Panc1 (cell line): ENCODE measurements around the gene ALX4. TPM values are rescaled to one million over a fixed set of nuclear protein-coding genes. Genes with fewer than 3 reads are reported as not detected.

Experiments
- ATAC-seq: fragments of 200-7000 bp; cut with Tn5 transposase; 2 replicates; pipeline ENCODE4 v1.9.1; 2020; ENCODE audit warnings: mild to moderate bottlenecking, moderate library complexity
- Bru-seq: library from RNA; stranded (reverse); fragments of 400-500 nt; gene quantifications from one replicate; lab custom pipeline; 2021; lab: Mats Ljungman, UMichigan
- BruChase-seq, 2 experiments: library from RNA; stranded (reverse); fragments of 400-500 nt; gene quantifications; one replicate each; lab custom pipeline; 2021; lab: Mats Ljungman, UMichigan
- BruUV-seq: library from RNA; stranded (reverse); fragments of 400-500 nt; replicated peaks from 2 replicates; lab custom pipeline; 2021; lab: Mats Ljungman, UMichigan
- CTCF ChIA-PET: fragments of 300-600 bp; sonication (Branson Sonifier 250); formaldehyde crosslinking; loops from one replicate; lab custom pipeline; 2022; ENCODE audit warnings: antibody characterized with exemption; lab: Charles Lee
- POLR2A ChIA-PET: fragments of 300-600 bp; sonication (Branson Sonifier 250); formaldehyde crosslinking; loops from one replicate; lab custom pipeline; 2022; ENCODE audit warnings: antibody characterized with exemption; lab: Charles Lee
- DNase-seq: peaks from one replicate; pipeline ENCODE4 v3.0.0-alpha.2; 2010; ENCODE audit warnings: low read depth, low spot score
- H3K27ac ChIP-seq: 2 replicates; pipeline ENCODE4 v1.5.1; 2011; ENCODE audit warnings: mild to moderate bottlenecking, low read length, inconsistent platforms
- H3K27me3 ChIP-seq: fragments of 200-500 bp; sonication (Bioruptor generic); 2 replicates; pipeline ENCODE4 v1.6.0; 2014; ENCODE audit warnings: low read length, inconsistent platforms; ENCODE audit not compliant: control insufficient read depth, insufficient read depth
- H3K36me3 ChIP-seq: fragments of 200-500 bp; sonication (Bioruptor generic); 2 replicates; pipeline ENCODE4 v1.5.1; 2014; ENCODE audit warnings: inconsistent platforms, mild to moderate bottlenecking, low read length, moderate library complexity; ENCODE audit not compliant: control insufficient read depth, insufficient read depth
- H3K4me1 ChIP-seq: 2 replicates; pipeline ENCODE4 v1.5.1; 2011; ENCODE audit warnings: inconsistent platforms, mild to moderate bottlenecking, low read length, moderate library complexity; ENCODE audit not compliant: control insufficient read depth, insufficient read depth
- H3K4me3 ChIP-seq, 2 experiments: 2 replicates each; pipeline ENCODE4 v1.5.1; 2011 to 2012; ENCODE audit warnings: low read depth in 2 of 2, low read length in 2 of 2, mild to moderate bottlenecking in 2 of 2, inconsistent platforms in 1 of 2, moderate library complexity in 1 of 2
- H3K9me3 ChIP-seq: fragments of 200-500 bp; sonication (Bioruptor generic); 2 replicates; pipeline ENCODE4 v1.5.1; 2014; ENCODE audit warnings: low read depth, mild to moderate bottlenecking, inconsistent platforms, low read length, moderate library complexity; ENCODE audit not compliant: control insufficient read depth, insufficient read depth
- CTCF ChIP-seq: fragments of 450-650 bp; IDR thresholded peaks from 2 replicates; pipeline ENCODE4 v1.5.1; 2017; ENCODE audit warnings: mild to moderate bottlenecking
- POLR2AphosphoS5 ChIP-seq: IDR thresholded peaks from 2 replicates; pipeline ENCODE4 v1.6.1; 2012; ENCODE audit warnings: mild to moderate bottlenecking, low read depth, low read length, moderate library complexity
- SIN3A ChIP-seq: IDR thresholded peaks from 2 replicates; pipeline ENCODE4 v1.6.1; 2012; ENCODE audit warnings: low read depth, mild to moderate bottlenecking, low read length, moderate library complexity, borderline replicate concordance; ENCODE audit not compliant: insufficient read depth
- TCF7L2 ChIP-seq: IDR thresholded peaks from 2 replicates; pipeline ENCODE4 v1.6.1; 2011; ENCODE audit warnings: mild to moderate bottlenecking, low read depth, low read length, inconsistent platforms
- in situ Hi-C: cut with HindIII; loops from 2 replicates; pipeline ENCODE4 v1.10.0; 2016; ENCODE audit warnings: low sequenced_read_pairs, low pct_unique_long_range_greater_than_20kb
- intact Hi-C: fragments of 100-400 bp; cut with micrococcal nuclease; formaldehyde crosslinking; loops from one replicate; pipeline ENCODE4 v1.10.0; 2022; ENCODE audit not compliant: unreplicated experiment
- long read RNA-seq: library from polyadenylated mRNA; unstranded; transcript quantifications from one replicate; pipeline ENCODE4 v2.0.0, GENCODE V29; 2021; ENCODE audit not compliant: unreplicated experiment
- polyA plus RNA-seq: library from polyadenylated mRNA; unstranded; fragments of >200 nt; gene quantifications from one replicate; pipeline ENCODE4 v1.2.1, GENCODE V29; 2012; ENCODE audit warnings: missing spikeins; ENCODE audit not compliant: insufficient read length
- total RNA-seq: library from RNA; stranded (reverse); gene quantifications from one replicate; pipeline ENCODE4 v1.2.1, GENCODE V29; 2021; ENCODE audit not compliant: unreplicated experiment
- TF ChIP-seq, protein P1 (sequence below), 2 experiments: IDR thresholded peaks; 2 replicates each; pipeline ENCODE4 v1.6.1; 2011 to 2012; ENCODE audit warnings: low read depth in 2 of 2, control low read depth in 1 of 2, low read length in 1 of 2, mild to moderate bottlenecking in 1 of 2, moderate library complexity in 1 of 2; ENCODE audit not compliant: insufficient read depth in 1 of 2

ALX4 gene
- total RNA-seq (1.0 TPM), Bru-seq, nascent RNA (percentile 29 among the genes with signal in this experiment), BruChase-seq, experiment 1, labeled RNA remaining after a 2-hour chase (percentile 31 among the genes with signal in this experiment), BruChase-seq, experiment 2, labeled RNA remaining after a 6-hour chase (percentile 29 among the genes with signal in this experiment)
- polyA plus RNA-seq = 1.2 TPM
- long read RNA-seq, partial matches to known transcripts = 0 of 2 reads
- long read RNA-seq, other reads (novel, unspliced or antisense) = 2 of 2 reads

DNA sequence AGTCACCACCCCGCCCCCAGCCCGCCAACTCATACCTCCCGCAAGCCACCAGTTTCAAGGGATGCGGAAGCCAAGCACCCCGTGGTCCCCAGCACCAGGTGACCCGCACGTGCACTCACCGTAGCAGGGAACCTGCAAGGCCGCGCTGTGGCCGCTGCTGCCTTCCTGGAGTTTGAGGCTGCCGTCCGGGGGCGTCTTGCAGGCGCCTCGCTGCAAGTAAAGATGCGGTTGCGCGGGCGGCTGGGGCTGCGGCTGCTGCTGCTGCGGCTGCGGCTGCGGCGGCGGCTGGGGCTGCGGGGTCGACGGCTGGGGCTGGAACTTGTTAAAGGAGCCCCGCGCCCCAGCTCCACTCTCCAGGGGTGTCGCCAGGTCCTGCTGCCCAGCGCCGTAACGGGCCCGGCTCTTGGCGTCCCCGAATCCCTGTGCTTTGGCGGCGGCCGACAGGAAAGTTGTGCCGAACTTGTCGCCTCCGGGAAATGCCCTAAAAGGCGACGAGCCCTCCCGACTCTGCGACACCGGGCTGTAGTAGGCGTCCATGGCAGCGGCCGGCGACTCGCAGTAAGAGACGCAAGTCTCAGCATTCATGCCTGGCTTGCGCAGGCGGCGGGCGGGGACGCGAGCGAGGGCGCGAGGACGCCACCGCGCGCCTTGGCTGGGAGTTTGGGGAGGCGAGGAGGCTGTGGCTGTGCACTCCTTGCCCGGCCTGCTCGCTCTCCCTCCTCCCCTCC, at the start of gene ALX4:
TSS of gene ALX4 (minus strand) at position 662 of the 728 bp plus-strand sequence. CDS start at position 585, 77 bp downstream.
- Histone ChIP-seq H3K4me1 (peaks cover 7% of the 10 kb centered on the region), H3K4me3 (peak within 1 kb of the TSS; percentile 32 to 42), H3K36me3 (no peaks in the 10 kb centered on the region), H3K9me3 (no peaks in the 10 kb centered on the region), H3K27ac (no peak within 1 kb of the TSS), H3K27me3 (peaks cover 7% of the 10 kb centered on the region)
- intact Hi-C loops = no loop called here
- in situ Hi-C loops = no loop called here
- ChIA-PET CTCF (no interaction called here), POLR2A (no interaction called here)
- BruUV-seq = no TSS peak
- TF ChIP-seq CTCF (no peak; the same call in 1 of the 2 replicates), SIN3A (no peak), POLR2AphosphoS5 (no peak), TCF7L2 (no peak)
- TF ChIP-seq, protein P1, sequence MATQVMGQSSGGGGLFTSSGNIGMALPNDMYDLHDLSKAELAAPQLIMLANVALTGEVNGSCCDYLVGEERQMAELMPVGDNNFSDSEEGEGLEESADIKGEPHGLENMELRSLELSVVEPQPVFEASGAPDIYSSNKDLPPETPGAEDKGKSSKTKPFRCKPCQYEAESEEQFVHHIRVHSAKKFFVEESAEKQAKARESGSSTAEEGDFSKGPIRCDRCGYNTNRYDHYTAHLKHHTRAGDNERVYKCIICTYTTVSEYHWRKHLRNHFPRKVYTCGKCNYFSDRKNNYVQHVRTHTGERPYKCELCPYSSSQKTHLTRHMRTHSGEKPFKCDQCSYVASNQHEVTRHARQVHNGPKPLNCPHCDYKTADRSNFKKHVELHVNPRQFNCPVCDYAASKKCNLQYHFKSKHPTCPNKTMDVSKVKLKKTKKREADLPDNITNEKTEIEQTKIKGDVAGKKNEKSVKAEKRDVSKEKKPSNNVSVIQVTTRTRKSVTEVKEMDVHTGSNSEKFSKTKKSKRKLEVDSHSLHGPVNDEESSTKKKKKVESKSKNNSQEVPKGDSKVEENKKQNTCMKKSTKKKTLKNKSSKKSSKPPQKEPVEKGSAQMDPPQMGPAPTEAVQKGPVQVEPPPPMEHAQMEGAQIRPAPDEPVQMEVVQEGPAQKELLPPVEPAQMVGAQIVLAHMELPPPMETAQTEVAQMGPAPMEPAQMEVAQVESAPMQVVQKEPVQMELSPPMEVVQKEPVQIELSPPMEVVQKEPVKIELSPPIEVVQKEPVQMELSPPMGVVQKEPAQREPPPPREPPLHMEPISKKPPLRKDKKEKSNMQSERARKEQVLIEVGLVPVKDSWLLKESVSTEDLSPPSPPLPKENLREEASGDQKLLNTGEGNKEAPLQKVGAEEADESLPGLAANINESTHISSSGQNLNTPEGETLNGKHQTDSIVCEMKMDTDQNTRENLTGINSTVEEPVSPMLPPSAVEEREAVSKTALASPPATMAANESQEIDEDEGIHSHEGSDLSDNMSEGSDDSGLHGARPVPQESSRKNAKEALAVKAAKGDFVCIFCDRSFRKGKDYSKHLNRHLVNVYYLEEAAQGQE (IDR thresholded peaks at IDR 0.05; ENCODE audit: insufficient read depth in 1 of 2, low read depth in 2 of 2, low read length in 1 of 2) = no peak
- peak; percentile 74 for ATAC-seq
- no peak for DNase-seq

- H3K9me3 ChIP-seq = no peaks in the 10 kb centered on the region
- H3K27ac ChIP-seq = no peak overlapping the region
- H3K27me3 ChIP-seq = peaks cover 27% of the 10 kb centered on the region
- intact Hi-C loops (no loop called here), in situ Hi-C loops (no loop called here)
- TF ChIP-seq SIN3A = no peak
- no peak for DNase-seq
- ChIA-PET POLR2A (no interaction called here), CTCF (no interaction called here)
- H3K4me1 ChIP-seq = no peaks in the 10 kb centered on the region
- BruUV-seq = no TSS peak
- H3K36me3 ChIP-seq = no peaks in the 10 kb centered on the region
- no peak overlapping the region for H3K4me3 ChIP-seq
- ATAC-seq = no peak
These were observed 49.2 kb upstream of the ALX4 start for GRCh38 chr11:44359162-44359561.
